DMS53 (cell line): ENCODE results near the gene CCDC195.

Experiments used
- DNase-seq: peaks from one replicate; lab custom pipeline; 2025; lab: John Stamatoyannopoulos, UW

Gene CCDC195, protein sequence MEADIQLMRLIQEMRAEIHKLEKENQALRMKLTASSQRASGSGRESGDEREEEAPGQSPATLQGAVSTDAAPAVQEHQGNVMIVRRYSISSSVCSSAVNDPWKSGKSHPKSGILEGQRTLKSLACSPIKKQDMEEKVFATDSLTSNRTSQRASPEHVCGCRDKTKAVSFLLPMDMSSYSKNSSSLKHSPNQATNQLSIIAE

DNA sequence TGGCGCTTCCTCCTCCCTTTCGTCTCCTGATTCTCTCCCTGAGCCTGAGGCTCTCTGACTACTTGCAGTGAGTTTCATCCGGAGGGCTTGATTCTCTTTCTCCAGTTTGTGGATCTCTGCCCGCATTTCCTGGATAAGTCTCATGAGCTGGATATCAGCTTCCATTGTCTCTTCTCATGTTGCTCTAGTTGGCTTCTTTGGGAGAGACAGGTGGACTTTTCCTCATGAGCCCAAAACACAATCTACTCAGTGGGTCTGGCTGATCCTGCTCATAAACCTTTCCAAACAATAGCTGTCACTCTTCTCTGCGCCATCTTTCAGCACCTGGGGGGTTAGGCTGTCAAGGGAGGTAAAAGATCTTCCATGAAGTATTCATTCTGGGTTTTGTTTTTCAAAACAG, at the start of gene CCDC195:
CCDC195 (minus strand) TSS at position 165 of the 400 bp plus-strand sequence; CDS start at position 165, 0 bp downstream.
- peak; percentile 9 for DNase-seq

DNA sequence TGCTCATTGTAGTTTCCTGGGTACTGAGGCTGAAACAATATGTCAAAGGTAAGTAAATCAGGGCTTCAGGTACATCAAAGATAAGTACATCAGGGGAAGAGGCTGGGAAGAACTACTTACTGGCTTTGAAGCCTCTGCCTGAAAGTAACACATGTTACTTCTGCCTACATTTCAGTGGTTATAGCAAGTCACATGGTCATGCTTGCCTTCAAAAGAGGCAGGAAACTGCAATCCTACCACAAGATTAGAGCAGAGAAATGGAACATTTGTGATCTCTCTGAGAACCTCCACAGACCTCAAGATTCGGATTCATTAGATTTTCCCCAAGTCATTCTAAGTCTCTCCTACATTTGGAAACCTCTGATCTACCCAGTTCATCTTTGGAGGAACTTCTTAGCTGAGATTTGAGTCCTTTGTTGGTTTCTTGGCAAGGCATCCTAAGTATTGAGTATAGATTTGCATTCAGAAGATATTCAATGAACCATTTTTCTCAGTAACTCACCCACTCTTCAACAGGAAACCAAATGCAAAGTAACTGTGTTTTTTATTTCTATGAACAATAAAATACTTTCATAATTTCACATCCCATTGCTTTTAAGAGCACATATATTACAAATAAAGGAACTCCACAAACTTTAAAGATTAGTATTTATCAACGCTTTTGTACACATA, 48.5 kb upstream of the CCDC195 start:
- DNase-seq: no peak

DNA sequence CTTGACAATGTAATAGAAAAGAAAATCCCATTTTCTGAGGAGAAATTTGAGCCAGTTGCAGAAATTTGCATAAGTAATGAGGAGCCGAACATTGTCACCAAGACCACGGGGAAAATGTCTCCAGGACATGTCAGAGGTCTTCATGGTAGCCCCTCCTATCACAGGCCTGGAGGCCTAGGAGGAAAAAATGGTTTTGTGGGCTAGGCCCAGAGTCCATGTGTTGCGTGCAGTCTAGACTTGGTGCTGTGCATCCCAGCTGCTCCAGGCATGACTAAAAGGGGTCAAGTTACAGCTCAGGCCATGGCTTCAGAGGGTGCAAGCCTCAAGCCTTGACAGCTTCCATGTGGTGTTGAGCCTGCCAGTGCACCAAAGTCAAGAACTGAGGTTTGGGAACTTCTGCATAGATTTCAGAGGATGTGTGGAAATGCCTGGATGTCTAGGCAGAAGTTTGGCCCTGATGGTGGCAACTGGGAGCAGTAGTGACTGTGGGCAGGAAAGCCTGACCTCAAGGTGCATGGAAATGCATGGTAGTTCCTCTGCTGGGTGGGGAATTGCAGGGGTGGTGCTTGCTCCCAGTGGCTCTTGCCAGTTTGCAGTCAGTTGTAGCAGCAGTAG, 41.9 kb upstream of the CCDC195 start:
- DNase-seq: no peak

DNA sequence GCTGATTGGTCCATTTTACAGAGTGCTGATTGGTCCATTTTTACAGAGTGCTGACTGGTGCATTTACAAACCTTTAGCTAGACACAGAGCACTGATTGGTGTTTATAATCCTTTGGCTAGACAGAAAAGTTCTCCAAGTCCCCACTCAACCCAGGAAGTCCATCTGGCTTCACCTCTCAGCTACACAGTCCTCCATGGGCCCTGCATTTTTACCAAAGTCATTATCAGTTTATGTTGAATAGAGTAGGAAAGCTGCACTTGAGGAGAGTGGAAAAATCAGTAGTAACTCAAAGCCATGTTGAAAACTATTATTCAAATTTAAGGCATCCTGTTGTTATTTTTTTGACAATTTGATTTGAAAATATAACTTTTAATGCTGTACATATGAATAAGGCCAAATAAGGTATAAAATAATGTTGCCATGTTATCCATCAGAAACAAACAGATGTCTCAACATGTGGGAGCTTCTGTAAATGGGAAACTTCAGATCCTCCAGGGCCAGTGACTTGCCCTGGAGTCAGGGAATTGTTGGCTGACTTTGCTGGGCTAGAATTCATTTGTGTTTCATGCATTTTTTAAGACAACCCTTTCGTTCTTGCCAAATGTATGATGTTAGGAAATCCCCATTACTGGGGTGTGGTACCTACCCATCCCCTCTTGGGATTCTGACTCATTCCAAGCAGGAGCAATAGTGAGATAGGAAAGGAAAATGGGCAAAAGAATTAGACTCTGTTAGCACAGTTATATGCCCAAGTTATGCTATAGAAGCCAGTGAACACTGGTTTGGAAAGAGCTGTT, 37.8 kb upstream of the CCDC195 start:
- no peak for DNase-seq

DNA sequence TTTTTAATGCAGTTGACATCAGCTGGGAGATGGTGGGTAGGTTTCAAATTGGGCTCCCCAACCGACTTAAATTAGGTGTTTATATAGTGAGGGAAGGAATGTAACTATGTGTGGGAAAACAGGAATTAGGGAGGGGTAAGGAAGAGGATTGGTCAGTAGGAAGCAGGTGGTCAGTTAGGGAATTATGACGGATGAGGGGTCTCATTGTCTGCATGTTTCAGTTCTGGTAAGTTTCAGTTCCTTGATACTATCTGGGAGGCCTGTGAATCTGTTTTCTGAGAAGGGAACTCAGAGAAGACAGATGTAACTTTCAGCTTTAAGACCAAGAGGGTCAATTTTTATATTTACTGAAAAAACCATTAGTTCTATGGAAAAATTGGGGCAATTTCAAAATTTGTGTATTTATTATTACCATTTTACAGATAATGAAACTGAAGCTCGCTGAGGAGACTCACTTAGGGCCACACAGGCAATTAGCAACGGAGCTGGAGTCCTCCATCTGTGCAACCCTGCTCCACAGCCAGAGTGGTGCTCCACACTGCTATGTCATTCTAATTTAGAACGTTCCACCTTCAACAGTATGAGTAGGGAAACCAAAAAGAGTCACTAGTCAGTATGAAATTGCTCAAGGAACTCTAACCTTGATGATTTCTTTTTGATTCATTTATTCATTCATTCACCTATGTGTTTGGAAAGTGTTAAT, 36.0 kb upstream of the CCDC195 start:
- DNase-seq: no peak

DNA sequence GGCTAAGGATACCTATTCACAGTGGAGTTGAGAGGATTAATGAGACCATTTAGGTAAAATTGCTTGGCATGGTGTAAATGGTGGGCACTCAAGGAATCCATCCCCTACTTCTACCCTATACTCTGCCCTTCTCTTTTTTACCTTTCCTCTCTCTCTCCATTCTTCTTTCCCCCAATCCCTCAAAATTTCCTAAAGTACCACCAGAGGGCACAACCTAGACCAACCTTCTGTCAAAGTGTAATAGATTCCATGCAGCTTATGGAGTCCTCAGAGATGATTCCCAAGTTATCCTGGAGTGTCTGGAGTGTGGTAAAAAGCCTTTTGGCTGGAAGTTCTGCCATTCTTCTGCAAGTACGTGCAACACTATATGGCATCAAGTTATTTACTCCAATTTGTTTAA, 33.0 kb upstream of the CCDC195 start:
- DNase-seq: peak; percentile 28

DNA sequence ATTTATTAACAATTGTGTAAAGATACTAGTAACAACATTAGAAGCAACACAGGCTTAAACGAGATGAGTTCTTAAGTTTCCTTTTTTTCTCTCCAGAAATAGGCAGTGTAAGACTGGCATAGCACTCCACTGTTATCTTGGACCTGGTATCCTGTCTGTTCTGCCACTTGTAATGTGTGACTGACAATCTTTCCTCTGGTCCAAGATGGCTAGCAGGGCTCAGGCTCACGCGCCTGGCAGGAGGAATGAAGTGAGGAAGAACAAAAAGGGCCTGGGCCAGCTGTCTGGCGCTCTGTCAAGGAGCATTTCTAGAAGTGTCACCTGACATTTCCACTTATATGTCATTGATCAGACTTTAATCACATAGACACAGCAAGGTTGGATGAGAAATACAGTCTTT, 31.6 kb upstream of the CCDC195 start:
- DNase-seq: no peak

DNA sequence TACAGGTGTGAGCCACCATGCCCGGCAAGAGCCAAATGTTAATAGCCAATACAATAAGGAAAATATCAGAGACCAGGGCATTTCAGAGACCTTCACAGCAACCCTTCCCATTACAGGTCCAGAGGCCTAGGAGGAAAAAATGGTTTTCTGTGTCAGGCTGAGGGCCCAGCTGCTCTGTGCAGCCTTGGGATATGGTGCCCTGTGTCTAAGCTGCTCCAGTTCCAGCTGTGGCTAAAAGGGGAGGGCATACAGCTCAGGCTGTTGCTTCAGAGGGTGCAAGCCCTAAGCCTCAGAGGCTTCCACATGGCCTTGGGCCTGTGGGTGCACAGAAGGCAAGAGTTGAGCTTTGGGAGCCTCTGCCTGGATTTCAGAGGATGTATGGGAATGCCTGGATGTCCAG, 20.1 kb upstream of the CCDC195 start:
- DNase-seq: peak; percentile 17

DNA sequence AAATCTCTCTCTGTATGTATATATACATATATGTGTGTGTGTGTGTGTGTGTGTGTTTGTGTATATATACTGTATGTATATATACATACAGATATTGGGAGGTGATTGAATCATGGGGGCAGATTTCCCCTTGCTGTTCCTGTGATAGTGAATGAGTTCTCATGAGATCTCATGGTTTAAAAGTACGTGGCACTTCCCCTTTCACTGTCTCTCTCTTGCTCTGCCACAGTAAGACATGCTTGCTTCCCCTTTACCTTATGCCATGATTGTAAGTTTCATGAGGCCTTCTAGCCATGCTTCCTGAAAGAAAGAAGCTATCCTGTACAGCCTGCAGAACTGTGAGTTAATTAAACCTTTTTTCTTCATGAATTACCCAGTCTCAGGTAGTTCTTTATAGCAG, 18.8 kb upstream of the CCDC195 start:
- DNase-seq: no peak

DNA sequence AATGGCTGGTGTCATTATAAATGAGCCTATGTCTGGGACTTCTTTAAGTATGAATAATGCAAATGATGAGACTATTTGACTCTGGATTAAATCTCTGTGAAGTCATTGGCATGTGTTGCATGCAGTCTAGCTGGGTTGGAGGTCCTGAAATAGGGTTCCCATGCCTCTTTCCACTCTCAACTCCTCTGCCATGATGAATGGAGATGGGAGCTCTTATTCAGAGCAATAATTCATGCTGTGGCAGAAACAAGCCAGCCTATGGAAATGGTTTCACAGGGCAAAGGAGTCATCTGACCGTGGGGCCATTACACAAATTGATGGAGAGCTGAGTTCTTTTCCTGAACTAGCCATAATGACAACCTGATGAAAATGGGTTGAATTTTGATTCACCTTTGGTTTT, 15.5 kb upstream of the CCDC195 start:
- no peak for DNase-seq

DNA sequence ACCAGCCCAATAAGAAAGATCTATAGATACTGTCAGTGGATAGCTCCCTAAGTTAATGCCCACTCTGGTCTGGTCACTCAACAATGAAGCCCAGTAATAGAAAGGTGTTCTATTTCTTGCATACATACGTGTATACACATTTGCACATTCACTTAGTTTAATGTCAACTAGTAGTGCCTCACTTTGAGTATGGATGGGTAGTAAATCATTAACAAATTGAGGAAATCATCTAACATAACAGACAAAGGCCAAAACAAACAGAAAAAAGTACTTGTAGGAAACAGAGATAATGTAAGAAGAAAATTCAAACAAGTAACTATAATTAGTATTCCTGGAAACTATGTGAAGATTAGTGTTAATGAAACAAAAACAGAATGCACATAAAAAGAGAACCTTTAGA, 13.3 kb upstream of the CCDC195 start:
- peak; percentile 74 for DNase-seq

DNA sequence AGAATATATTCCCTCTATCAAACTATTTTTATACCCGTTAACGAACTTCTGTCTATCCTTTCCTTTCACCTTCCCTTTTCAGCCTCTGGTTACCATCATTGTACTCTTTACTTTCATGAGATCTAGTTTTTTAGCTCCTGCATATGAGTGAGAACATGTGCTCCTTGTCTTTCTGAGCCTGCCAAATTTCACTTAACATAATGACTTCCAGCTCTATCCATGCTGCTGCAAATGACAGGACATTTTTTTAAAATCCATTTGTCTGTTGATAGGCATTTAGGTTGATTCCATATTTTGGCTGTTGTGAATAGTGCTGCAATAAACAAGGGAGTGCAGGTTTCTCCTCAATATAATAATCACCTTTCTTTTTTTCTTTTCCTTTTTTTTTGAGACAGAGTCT, 8.2 kb upstream of the CCDC195 start:
- no peak for DNase-seq

DNA sequence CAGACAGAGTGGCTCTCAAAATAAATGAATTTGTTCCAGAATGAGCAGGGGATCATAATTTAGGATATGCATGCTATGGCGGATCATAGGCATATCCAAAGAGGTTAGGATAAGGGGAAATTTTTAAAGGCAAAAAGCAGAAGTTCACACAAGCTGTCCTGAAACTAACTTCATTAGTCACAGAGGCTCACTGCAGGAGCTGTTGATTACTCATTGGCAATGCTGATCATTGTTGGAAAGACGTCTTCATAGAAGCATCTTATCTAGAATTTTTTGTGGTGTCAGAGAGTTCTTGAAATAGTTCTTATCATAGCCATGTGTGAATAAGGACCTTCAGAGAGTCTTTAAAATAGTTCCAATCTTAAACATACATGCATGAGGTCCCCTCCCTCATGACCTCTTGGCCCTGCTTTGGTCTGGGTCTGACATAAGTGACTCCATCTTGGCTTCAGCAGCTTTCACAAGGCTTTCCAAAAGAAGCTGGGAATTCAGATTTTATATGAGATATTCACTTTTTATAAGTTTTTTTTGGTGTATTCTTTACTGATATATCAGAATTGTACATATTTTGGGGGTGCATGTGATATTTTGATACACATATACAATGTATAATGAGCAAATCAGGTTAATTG, 7.5 kb upstream of the CCDC195 start:
- no peak for DNase-seq

DNA sequence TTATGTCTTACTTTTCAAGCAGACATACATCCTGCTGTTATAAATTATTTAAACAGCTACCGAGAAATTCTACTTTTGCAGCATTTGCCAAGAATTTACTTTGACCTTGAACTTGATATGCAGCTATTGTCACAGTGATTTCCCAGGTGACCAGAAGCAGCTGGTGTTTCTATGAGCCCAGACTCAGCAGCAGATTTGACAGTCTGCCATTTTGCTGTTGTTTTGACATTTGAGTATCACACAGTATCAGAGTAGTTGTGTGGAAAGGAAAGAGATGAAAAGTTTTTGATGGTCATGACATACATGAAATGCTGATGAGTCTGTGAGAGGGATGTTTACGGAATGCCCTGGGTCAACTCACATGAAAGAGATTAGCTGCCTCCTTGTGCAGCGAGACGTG, 6.6 kb upstream of the CCDC195 start:
- peak; percentile 6 for DNase-seq

DNA sequence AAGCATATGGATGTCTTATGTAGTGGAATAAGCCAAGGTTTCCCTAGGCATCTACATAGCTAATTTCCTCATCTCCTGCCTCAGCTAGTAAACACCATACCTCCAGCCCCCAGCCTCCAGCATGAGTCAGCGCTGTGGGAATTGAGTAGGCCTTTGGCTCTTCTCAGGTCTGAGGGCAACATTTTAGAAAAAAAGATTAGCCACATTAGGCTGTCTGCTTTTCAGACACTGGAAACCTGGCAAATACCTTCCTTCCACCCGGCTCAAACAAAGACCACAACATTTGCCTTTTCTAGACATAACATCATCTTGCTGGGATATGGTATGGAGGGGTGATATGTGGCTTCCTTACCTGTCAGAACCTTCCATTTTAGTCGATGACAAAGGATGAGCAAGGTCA, 6.1 kb upstream of the CCDC195 start:
- peak; percentile 7 for DNase-seq

DNA sequence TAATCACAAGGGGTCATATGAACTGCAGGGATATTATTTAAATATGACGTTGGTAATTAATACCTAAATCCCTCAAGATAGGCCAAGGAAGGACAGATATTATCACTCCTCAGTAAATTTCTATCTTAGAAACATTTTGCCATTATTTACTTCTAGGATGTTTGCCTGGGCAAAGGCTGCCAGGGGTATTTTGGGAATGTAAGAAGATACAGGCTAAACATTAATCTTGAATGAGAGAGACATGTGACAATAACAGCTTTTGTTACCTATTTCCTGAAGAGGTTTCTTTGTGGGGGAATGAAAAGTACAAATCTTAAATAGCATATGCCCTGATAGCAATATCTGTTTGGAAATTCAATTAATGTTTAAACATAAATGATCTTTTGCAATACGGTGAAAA, 756 bp upstream of the CCDC195 start:
- DNase-seq: peak; percentile 3

DNA sequence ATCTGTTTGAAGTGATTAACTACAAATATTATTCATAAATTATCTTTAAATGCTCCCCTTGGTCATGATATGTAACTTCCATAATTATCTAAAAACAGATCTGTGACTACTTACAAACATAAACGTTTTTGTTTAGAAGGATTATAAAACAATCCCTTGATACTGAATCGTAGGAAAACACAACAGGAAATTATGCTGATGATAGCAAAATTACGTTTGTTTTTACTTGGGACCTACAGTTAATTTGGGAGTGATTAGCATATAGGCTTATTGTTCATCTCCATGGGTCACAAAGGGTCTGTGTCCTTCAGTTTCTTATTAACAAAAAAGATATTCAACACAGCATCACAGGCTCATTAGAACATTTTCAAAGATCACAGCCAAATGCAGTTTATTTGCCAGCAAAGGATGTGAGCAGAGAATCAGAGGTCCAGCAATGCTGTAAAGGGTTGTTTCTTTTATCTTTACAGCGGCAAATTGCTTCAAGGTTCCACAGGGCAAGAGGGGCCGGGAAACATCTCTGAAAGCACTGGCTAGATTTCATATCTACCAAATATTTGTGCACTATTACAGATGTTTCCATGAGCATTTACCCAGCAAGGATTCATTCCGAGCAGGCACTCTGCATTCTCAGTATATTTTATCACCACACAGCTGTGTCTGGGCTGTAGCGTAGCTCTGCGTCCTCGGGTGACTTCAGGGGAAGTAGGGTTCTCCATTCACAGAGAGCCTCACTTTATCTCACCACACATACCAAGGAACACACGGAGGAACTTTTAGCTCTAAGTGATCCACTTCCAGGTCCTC, 4.1 kb downstream of the CCDC195 start:
- DNase-seq: no peak

DNA sequence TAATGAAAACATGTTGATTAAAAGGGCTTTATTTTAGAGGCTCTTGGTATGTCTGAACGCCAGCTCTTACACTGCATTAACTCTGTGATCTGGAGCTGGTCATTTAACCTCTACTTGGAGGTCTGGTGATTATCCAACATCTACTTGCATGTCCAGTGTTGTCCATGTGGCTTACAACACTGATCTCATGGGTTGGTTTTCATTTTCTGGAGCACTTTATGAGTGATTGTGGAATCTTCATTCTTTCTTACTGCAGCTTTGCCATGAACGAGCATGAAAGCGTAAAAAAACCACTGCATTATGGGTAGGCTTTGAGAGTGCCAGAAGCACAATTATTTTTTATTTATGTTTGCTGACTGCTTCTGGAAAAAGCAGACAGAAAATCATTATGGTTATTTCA, 4.8 kb downstream of the CCDC195 start:
- DNase-seq: no peak

DNA sequence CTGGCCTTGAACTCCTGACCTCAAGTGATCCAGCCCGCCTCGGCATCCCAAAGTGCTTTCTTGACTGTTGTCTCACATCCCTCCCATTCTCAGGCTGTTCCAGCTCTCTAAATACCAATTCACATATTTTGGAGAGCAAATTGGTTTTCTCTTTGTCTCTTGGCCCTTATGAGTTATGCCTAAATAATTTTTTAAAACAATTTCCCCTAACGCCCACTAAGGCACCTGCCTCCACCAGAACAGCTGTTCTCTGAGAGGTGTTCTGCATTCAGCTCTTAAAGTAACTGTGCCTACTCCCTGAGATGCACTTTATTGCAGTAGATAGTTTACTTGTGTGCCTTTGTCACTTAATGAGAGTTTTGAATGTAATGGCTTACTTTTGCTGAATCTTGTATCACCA, 6.9 kb downstream of the CCDC195 start:
- DNase-seq: no peak

DNA sequence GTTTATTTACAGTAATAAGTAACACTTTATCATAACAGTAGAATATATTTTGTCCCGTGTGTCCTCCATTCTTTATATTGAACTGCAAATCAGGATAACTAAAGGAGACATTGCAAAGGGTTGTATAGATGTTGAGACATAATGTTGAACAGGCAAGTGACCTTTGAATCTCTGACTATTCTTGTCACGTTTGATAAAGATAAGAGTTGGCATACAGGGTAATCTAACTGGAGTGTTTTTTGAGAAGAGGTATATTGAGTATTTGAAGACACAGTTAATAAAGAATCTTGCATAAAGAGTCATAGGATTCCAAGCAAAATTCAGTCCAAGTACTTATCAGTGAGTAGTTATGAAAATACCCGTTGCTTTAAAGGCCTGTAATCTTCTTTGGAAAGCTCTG, 21.7 kb downstream of the CCDC195 start:
- DNase-seq: no peak

DNA sequence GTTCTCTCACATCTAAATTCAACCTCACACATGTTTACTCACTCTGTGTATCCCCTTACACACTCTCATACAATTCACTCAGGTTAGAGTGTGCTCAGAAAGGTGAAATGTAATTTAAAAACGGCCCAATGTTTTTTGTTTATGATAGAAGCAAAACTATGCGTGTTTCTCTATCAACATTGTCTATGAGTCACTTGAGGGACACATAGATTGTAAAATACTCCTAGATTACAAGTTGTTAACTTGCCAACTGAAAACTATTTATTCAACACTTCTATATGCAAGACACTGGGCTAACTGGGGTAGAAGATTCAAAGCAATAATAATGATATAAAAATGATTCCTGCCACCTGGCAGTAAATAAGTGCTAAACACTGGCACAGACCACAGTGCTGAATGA, 24.6 kb downstream of the CCDC195 start:
- no peak for DNase-seq
